ENCODE data around the gene PAPOLA.
"Not testable (repeated sequence)": the region's sequence is repeated elsewhere in the genome, so short reads cannot be mapped to it uniquely, and the experiment has no call there.

Gene PAPOLA

DNA sequence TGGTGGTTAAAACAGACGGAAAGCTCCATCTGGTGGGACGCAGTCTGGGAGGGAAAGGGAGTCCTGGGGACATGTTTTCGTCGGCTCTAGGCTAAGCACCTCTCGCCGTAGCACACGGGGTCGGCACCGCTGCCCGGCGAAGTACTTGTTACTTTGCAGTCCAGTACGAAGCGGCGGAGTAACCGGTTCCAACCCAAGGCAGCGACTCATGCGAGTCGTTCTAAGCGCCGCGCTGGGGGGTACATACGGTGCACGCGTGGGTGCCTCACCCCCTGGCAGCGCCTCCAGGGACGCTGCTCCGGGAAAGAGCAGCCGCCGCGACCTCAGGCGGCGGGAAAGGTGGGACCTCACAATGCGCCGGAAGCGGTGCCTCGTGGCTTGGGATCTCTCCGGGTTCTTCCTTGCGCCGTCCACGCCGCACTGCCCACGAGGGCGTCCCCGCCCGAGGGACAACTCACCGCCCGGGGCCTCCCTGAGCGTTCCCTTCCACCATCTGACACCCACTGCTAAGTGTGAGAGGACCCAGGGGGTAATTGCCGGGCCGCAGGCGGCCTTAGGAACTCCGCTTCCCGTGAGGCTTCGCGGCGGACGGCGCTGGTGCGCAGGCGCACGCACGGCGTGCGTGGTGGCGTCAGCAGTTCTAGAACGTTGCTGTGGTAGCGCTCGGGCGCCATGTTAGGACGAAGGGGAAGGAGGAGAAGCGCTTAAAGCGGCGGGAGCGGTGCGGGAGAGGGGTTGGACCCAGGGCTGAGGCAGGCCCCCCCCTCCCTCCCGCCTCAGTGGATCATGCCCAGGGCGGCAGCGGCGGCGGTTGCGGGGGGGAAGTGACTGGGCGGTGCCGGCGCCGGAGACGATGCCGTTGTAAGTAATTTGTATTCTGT is at the start of gene PAPOLA:
PAPOLA (plus strand) TSS at position 643 of the 881 bp plus-strand sequence; CDS start at position 854, 211 bp downstream.
- DNase-seq = peak; percentile 95

DNA sequence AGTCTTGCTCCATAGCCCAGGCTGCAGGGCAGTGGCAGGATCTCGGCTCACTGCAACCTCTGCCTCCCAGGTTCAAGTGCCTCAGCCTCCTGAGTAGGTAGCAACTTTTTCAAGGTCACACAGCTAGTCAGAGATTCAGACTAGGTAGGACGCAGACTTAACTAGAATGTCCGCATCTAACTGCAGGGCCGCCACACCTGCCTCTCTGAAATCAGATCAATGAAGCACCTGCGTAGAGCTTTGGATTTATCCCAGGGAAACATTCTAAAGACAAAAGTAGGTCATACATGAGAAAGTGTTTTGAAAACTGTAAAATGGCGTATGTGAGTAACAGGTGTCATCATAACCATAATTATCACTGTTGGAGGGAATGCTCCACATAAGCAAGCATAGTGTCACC is 49.5 kb upstream of the PAPOLA start:
- DNase-seq = no peak

DNA sequence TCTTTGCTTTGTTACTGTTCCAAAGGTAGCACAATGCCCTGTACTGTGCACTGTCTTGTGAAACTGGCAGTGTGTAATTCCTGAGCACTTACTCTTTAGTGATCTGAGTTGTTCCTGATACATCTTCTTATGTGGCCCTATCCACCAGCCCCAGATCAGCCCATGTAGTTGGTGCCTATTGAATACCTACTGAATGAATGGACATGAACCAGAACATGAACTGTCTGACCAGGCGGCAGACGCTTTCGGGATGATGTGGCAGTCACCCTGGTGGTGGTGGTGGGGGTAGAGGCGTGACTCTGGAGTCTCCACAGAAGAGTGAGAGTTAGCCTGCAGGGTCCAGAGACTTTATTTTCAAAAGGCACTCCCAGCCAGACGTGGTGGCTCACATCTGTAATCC is 46.6 kb upstream of the PAPOLA start:
- no peak for DNase-seq

DNA sequence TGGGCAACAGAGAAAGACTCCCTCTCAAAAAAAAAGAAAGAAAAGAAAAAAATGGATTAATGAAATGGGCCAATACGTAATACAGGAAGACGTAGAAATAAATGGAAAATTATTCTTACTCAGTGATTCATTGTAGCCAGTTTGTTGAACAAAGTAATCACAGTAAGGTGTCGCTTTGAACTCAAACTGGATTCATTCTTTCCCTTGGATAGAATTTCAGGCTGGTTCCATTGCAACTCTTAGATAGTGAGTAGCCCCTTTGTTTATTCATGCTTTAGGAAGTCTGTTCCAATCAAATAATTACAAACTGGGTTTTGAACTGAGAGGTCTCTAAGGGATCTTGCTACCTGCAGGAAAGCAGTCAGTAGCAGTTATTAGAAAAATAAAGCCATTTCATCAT is 42.3 kb upstream of the PAPOLA start:
- DNase-seq = no peak

DNA sequence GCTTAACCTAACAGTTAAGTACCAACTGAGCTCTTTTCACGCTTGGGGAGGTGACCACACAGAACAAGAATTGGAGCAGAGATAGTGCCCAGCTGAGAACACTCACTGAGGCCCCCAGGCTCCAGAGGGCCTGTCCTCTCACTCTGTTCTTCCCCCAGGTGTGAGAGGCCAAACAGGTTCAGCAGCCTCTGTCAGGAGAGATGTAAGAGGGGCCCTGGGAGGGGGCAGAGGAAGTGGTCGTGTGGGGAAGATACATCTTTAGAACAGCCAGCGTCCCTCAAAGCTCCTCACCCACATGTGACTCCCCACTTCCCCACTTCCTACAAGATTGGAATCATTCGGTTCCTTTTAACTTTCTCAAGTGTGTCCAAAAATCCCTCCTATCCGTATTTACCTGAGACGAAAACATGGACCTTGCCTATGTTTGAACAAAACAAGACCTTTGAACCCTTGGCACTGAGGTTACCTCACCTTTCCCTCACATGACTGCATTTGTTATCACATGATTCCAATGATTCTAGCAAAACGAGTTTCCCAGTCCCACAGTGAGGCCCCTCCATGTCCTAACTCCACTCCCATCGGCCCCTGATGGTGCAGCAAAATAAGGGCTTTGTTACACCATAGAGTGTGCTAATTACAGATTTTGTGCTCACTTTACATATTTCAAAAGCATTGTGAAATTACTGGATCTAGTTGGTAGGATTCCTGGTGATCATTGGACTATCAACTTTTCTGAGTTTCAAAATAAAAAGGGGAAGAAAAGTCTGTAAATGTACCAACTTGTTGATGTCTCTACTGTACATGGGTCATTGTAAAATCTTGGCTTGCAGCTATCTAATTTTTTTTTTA is 40.0 kb upstream of the PAPOLA start:
- no peak for DNase-seq

DNA sequence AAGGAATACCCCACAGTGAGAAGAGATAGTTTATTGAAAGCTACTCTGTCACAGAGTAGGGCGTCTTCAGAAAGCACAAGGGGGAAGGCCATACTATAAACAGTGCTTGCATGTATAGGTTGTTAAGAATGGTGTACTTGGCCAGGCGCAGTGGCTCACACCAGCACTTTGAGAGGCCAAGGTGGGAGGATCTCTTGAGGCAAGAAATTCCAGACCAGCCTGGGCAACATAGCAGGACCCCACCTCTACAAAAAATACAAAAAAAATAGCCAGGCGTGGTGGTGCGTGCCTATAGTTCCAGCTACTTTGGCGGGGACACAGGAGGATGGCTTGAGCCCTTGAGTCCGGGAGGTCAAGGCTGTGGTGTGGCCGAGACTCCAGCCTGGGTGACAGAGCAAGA is 38.0 kb upstream of the PAPOLA start:
- DNase-seq = no peak

DNA sequence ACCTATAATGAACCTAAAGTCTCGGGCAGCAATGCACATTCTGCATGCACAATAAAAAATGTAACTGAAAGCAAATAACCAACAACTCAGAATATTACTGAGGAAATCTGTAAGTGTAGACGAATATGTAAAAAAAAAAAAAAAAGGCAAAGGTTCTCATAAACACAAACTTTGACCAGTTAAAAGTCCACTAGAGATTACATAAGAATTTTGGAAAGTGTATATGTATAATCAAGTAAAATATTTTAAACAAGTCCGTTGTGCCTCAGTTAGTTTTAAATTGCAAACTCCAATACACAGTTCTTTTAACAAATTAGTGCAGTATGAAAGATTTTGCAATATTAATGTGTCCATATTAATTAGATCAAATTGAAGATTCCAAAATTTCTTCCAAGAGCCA is 35.3 kb upstream of the PAPOLA start:
- no peak for DNase-seq

DNA sequence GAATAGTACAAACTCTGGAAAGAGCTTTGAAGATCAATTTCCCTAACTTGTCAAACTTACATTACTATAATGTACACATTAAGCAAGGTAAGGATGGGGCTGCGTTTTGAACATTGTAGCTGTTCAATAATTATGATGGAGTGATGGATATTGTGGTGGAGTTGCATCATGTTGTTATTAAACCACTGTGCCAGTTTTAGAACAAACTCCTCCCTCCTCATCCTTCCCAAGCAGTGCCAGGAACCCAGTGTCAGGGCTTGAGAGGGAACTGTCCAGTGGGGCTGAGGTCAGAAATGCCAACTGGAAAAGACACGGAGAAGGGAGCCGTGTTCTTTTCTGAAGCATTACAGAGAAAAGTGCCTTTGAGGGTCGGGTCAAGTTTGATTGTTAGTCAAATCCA is 31.9 kb upstream of the PAPOLA start:
- no peak for DNase-seq

DNA sequence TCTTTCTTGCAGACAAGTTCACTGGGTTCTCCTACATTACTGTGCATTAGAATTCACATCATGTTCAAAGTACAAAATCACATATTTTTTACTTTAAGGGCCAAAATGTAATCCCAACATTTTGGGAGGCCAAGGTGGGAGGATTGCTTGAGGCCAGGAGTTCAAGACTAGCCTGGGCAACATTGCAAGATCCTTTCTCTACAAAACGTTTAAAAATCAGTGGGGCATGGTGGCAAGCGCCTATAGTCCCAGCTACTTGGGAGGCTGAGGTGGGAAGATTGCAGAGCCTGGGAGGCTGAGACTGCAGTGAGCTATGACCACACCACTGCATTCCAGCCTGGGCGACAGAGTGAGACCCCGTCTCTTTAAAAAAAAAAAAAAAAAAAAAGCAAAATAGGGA is 31.2 kb upstream of the PAPOLA start:
- not testable (repeated sequence) for DNase-seq

DNA sequence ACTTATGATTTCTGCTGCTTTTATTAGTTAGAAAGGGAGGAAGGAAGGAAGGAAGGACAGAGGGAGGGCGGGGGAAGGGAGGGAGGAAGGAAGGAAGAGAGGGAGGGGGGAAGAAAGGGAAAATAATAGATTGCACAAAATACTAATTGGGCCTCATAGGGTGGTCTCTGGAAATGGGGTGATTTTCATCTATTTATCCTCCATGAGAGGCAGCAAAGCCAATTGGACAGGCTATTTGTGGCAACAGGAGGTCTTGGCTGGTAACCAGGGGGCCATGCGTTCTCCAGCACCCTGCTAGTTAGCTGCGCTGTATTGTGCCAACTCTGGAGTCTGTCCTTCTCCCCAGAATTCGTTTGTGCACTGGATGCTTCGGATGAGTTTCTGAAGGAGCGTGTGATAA is 24.1 kb upstream of the PAPOLA start:
- DNase-seq = no peak

DNA sequence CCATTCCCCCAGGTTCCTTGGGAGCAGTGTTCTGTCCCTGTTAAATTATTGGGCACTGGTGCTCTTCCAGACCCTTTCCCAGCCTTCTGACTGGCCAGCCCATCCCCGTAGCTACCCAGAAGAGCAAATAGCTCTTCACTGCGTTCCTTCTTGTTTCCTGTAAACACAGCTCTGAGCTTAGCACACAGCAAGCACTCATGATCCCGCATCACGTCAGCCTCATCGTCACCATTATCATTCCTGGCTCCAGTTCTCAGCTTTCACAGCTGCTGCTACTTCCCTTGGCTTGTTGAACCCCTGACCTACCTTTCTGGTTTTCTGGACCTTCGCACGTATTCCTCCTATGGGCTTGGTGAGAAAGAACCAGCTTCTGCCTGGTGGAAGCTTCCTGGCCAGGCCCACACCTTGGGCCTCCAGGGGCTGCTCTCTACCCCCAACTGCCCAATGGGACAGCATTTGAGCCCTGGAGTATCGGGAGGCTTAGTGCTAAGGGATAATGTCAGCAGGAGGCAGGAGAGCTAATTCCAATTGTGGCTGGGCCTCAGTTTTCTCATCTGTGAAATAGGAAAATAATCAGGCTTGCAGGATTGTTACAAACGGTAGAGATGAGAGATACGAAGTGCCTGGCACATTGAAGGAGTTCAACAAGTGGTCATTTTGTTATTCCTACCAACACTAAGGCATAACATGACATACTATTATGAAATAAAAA is 22.6 kb upstream of the PAPOLA start:
- no peak for DNase-seq

DNA sequence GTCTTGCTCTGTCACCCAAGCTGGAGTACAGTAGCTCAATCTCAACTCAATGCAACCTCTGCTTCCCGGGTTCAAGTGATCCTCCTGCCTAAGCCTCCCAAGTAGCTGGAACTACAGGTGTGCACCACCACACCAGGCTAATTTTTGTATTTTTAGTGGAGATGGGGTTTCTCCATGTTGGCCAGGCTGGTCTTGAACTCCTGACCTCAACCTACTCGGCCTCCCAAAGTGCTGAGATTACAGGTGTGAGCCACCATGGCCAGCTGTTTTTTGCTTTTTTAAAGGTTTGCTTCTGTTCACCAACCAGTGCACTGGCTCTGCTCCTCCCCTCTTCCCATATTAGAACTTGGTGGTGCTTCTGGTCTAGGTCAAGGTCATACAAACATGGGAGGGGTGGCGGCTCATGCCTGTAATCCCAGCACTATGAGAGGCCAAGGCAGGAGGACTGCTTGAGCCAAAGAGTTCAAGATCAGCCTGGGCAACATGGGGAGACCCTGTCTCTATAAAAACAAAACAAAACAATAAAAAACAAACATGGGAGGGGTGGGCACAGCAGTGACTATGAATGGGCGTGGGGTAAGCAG is 20.4 kb upstream of the PAPOLA start:
- no peak for DNase-seq

DNA sequence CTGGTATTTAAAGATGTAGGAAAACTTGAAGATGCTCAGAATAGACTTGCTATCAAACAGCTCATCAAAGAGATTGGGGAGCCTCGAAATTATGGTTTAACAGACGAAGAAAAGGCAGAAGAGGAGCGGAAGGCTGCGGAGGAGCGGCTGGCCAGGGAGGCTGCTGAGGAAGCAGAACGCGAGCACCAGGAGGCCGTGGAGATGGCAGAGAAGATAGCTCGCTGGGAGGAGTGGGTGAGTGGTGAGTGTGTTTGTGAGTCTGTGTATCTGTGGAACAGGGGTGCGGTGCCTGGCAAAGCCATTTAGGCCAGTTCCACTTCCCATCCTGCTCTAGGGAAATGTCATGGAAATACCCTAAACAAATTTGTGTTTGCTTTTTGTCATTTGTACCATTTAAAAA is 19.2 kb upstream of the PAPOLA start:
- DNase-seq = no peak

DNA sequence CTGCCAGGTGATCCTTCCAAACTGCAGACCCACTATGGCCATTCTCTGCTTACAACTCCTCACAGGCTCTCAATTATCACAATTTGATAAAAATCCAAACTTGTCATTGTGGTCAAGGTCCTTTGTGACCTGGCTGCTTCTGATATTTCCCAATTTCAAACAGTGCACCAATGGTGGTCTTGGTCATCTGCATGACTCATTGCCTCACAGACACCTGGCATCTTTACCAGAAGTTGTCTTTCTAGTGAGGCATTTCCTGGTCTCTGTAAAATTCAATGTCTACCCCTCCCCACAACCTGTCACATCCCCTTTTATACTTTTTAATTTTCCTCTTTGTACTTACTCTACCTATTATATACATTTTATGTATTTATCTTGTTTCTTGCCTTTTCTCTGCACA is 17.8 kb upstream of the PAPOLA start:
- DNase-seq = no peak

DNA sequence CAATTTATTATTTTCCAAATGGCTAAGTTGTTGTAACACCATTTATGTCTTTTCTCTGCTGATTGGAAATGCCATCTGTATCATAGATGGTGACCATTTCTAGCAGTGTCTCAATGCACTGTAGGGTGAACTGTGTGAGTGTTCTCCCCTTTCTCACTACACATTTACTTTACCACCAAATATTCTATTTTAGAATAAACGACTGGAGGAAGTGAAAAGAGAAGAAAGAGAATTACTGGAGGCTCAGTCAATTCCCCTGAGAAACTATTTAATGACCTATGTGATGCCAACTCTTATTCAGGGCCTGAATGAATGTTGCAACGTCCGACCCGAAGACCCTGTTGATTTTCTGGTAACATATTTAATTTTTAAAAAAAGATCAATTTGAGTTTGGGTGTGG is 15.5 kb upstream of the PAPOLA start:
- no peak for DNase-seq

DNA sequence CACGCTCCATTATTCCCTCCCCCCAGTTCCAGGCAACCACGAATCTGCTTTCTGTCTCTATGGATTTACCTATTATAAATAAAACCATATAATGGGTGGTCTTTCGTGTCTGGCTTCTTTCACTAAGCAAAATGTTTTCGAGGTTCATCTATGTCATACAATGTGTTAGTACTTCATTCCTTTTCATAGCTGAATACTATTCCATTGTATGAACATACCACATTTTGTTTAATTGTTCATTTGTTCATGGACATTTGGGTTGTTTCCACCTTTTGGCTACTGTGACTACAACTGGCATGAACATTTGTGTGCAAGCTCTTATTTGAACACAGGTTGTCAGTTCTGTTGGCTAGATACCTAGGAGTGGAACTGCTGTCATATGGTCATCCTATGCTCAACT is 12.9 kb upstream of the PAPOLA start:
- no peak for DNase-seq

DNA sequence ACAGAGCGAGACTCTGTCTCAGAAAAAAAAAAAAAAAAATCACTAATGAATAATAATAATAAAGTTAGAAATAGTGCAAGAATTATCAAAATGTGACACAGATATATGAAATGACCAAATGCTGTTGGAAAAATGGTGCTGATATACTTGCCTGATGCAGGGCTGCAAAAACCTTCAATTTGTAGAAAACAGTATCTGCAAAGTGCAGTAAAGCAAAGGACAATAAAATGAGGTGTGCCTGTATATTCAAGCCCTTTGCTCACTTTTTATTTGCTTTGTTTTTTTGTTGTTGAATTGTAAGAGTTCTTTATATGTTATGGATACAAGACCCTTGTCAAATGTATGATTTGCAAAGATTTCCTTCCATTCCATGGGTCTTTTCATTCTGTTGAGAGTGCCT is 9.0 kb upstream of the PAPOLA start:
- DNase-seq = no peak

DNA sequence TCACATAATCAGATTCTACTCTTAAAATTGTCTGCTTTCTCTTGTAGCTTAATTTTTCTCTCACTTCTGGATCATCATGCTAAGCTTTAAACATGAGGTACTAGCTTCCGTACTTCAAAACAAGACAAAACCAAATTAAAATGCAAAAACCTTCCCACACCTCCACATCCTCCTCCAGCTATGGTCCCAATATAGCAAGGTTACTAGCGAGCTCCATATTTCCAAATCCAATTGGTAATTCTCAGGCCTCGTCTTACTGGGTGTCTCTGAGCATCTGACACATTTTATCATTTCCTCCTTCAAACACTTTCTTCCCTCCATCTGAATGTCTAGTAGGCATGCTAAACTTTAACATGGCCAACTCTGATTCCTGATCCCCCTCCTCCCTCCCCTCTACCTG is 7.9 kb upstream of the PAPOLA start:
- no peak for DNase-seq

DNA sequence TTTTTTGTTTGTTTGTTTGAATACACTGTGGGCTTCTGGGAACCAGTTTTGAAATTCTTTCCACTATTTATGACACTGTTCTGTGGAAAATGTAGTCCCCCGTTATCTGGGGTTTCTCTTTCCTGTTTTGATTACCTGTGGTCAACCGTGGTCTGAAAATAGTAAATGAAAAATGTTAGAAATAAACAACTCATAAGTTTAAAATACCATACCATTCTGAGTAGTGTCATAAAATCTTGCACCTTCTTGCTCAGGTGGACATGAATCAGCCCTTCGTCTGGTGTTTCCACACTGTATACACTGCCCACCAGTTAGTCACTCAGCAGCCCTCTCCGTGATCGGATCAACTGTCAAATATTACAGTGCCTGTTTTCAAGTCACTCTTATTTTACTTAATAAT is 5.1 kb upstream of the PAPOLA start:
- DNase-seq = no peak

DNA sequence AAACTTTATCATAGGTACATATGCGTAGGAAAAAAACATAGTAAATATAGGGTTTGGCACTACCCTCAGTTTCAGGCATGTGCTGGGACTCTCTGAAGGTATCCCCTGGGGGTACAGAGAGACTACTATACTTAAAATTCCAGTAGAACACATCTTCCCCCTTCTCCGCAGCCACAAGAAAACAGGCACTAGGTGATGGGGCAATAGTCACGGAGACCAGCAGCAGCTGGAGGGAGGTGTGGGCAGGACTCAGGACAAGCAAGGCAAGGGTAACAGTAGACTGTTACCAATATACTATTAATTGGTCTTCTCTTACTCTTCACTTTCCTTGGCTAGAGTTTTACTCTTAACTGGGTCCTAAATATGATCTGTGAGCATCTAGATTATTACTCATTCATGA is 4.6 kb upstream of the PAPOLA start:
- no peak for DNase-seq

DNA sequence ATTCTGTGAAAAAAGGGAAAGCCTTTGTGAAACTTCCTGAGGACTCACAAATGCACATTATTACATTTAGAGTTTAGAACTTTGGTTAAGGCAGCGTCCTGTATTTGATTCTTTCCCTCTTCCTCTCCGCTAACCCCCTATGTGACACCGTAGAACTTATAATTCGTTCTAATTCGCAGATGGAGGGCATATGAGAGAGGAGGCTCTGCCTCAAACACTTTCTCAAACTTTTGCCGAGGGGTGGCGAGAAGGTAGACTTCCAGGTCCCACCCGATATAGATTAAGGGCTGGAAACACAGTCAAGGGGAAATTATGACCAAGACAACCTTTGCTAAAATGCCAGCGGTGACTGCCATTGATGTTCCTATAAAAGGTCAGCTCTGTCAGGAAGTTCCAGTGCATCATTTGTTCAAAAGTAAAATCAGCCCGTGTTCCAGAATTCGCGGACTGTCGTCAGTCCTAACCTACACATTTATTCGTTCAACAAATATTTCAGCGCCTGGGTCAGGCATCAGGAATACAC is 904 bp upstream of the PAPOLA start:
- no peak for DNase-seq

DNA sequence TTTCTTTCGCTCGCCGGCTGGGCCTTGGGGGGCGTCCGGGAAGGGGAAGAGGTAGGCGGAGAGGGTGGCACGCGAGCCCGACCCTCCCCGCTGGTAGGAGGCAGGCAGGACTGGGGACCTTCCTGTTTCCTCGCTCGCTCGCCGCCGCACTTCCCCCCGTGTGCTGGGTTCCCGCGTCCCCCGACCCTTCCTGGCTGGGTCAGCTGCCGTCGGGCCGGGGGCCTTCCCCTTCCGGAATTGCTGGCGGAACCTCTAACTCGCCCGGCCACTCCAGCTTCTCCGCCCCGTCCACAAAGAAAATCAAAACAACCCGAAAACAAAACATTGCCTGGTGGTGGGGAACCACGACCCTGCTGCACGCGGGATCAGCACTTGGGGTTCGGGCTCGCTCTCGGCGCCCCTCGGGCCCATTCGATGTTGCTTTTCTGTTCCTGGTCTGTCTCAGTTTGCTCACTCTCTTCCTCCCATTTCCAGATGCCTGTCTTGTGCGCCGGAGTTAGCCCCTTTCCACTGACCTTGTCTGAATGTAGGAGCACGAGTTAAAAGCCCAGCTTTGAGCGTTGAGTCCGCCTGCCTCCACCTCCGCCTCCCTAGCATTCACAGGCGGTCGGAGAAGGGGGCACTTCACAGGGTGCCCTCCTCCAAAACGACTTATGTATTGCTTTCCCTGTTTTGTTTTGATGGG is 581 bp downstream of the PAPOLA start:
- no peak for DNase-seq

All from activated naive CD4-positive, alpha-beta T cell treated with anti-CD3 and anti-CD28 coated beads, Interleukin-2, amount 50 U/mL, for 16 hours (primary cell).